K562 (cell line): ENCODE data around the gene KCNK4. TPM values are rescaled to one million over a fixed set of nuclear protein-coding genes. Genes with fewer than 3 reads are reported as not detected.

ENCODE experiments used
- ATAC-seq: fragments of 200-7000 bp; cut with Tn5 transposase; 3 replicates; pipeline ENCODE4 v1.9.1; 2020; ENCODE audit warnings: moderate library complexity
- BruUV-seq: library from RNA; stranded (reverse); fragments of 400-500 nt; replicated peaks from 2 replicates; lab custom pipeline; 2021; lab: Mats Ljungman, UMichigan
- CTCF ChIA-PET: fragments of 300-600 bp; formaldehyde crosslinking; extraction: SDS; loops from one replicate; lab custom pipeline; 2021; ENCODE audit warnings: low intra/inter-chr PET ratio; lab: Yijun Ruan, JAX
- POLR2A ChIA-PET: fragments of 300-600, 350-650 bp; sonication (Branson Sonifier 250); formaldehyde crosslinking; extraction: SDS; loops from one replicate; lab custom pipeline; 2021; ENCODE audit warnings: antibody characterized with exemption, inconsistent platforms; lab: Yijun Ruan, JAX
- DNase-seq, 4 experiments: peaks; one replicate each; pipeline versions ENCODE4 v3.0.0 to v3.0.0-alpha.2; 2011 to 2018; ENCODE audit warnings: low spot score in 3 of 4, mixed read lengths in 3 of 4; ENCODE audit errors: extremely low read depth in 1 of 4
- FAIRE-seq: peaks from 2 replicates; lab custom pipeline; 2011; peaks lifted over from hg19 to GRCh38; lab: Jason Lieb, UNC
- H2AFZ ChIP-seq: 2 replicates; pipeline ENCODE4 v1.6.0; 2011; ENCODE audit warnings: low read depth, low read length, control low read depth, inconsistent platforms
- H3K27ac ChIP-seq: fragments of 200-600 bp; 3 replicates; pipeline ENCODE4 v1.8.0; 2011; ENCODE audit warnings: low read depth, mild to moderate bottlenecking, control low read depth, inconsistent platforms, low read length, moderate library complexity, mixed read lengths; ENCODE audit errors: extremely low read depth
- H3K27me3 ChIP-seq, 2 experiments: fragments of 300-600 bp in 1 of 2; 2 replicates in 1 of 2; 3 replicates in 1 of 2; pipeline versions ENCODE4 v1.6.0 to v1.8.0; 2011; ENCODE audit warnings: inconsistent platforms in 2 of 2, low read length in 2 of 2, mild to moderate bottlenecking in 1 of 2, mixed read lengths in 1 of 2, moderate library complexity in 1 of 2; ENCODE audit not compliant: control insufficient read depth in 2 of 2, insufficient read depth in 2 of 2
- H3K36me3 ChIP-seq: fragments of 300-600 bp; 3 replicates; pipeline ENCODE4 v1.8.0; 2011; ENCODE audit warnings: mild to moderate bottlenecking, low read length, inconsistent platforms; ENCODE audit not compliant: control insufficient read depth, insufficient read depth
- H3K4me1 ChIP-seq, 2 experiments: fragments of 200-600 bp in 1 of 2; replicated peaks in 1 of 2; 2 replicates in 1 of 2; 3 replicates in 1 of 2; pipeline versions ENCODE4 v1.5.1 to v1.8.0; 2011; ENCODE audit warnings: inconsistent platforms in 2 of 2, low read length in 2 of 2, mild to moderate bottlenecking in 1 of 2, mixed read lengths in 1 of 2, moderate library complexity in 1 of 2; ENCODE audit not compliant: control insufficient read depth in 2 of 2, insufficient read depth in 2 of 2
- H3K4me2 ChIP-seq: 2 replicates; pipeline ENCODE4 v1.6.1; 2011; ENCODE audit warnings: low read length, control low read depth, inconsistent platforms, mixed read lengths; ENCODE audit not compliant: insufficient read depth
- H3K4me3 ChIP-seq: fragments of 200-600 bp; sonication (generic), shearing (Covaris generic); 2 replicates; pipeline ENCODE4 v1.5.1; 2016; ENCODE audit warnings: control low read depth, inconsistent platforms
- H3K79me2 ChIP-seq: fragments of 200-600 bp; 3 replicates; pipeline ENCODE4 v1.8.0; 2011; ENCODE audit warnings: low read length, inconsistent platforms; ENCODE audit not compliant: control insufficient read depth, insufficient read depth
- H3K9ac ChIP-seq, 2 experiments: 2 replicates each; pipeline versions ENCODE4 v1.6.0 to v1.6.1; 2011; ENCODE audit warnings: low read depth in 2 of 2, low read length in 2 of 2, control low read depth in 1 of 2, inconsistent platforms in 1 of 2, mild to moderate bottlenecking in 1 of 2, mixed read lengths in 1 of 2; ENCODE audit not compliant: insufficient read depth in 1 of 2
- H3K9me1 ChIP-seq: one replicate; pipeline ENCODE4 v1.6.0; 2011; ENCODE audit warnings: inconsistent platforms, mild to moderate bottlenecking, low read length, moderate library complexity; ENCODE audit not compliant: control insufficient read depth, insufficient read depth
- H3K9me3 ChIP-seq: replicated peaks from 2 replicates; pipeline ENCODE4 v1.5.1; 2011; ENCODE audit warnings: low read depth, low read length, inconsistent platforms; ENCODE audit not compliant: control insufficient read depth, insufficient read depth
- H4K20me1 ChIP-seq: replicated peaks from 2 replicates; pipeline ENCODE4 v1.6.1; 2011; ENCODE audit warnings: low read length, inconsistent platforms, mixed read lengths; ENCODE audit not compliant: control insufficient read depth, insufficient read depth
- GTF2E2 ChIP-seq: fragments of 200-800 bp; sonication (Bioruptor generic); IDR thresholded peaks from 2 replicates; pipeline ENCODE4 v1.6.1; 2016; ENCODE audit warnings: missing genetic modification characterization, missing compliant biosample characterization
- HMGN3 ChIP-seq: IDR thresholded peaks from 2 replicates; pipeline ENCODE4 v1.6.1; 2011; ENCODE audit warnings: borderline replicate concordance, low read depth, mild to moderate bottlenecking, mixed read lengths, low read length; ENCODE audit not compliant: insufficient read length; ENCODE audit errors: extremely low read depth
- NELFE ChIP-seq: IDR thresholded peaks from 2 replicates; pipeline ENCODE4 v1.6.1; 2011; ENCODE audit warnings: mild to moderate bottlenecking; ENCODE audit not compliant: insufficient read depth, insufficient read length
- NR2C1 ChIP-seq, 2 experiments: fragments of 450-650 bp; IDR thresholded peaks; 2 replicates each; pipeline ENCODE4 v1.6.1; 2017; ENCODE audit warnings: mild to moderate bottlenecking in 2 of 2, antibody characterized with exemption in 1 of 2, inconsistent platforms in 1 of 2, missing compliant biosample characterization in 1 of 2, missing genetic modification characterization in 1 of 2
- SPI1 ChIP-seq: IDR thresholded peaks from 2 replicates; pipeline ENCODE4 v1.6.1; 2011; ENCODE audit warnings: low read depth, low read length, control low read depth, borderline replicate concordance
- ZBTB7A ChIP-seq: IDR thresholded peaks from 2 replicates; pipeline ENCODE4 v1.6.1; 2011; ENCODE audit warnings: low read depth, mild to moderate bottlenecking, low read length, moderate library complexity, borderline replicate concordance; ENCODE audit not compliant: control insufficient read depth
- WGBS: fragments of 100-300 bp; shearing (Covaris generic); methylation state at CpG from one replicate; pipeline ENCODE4 v1.1.6; 2016; ENCODE audit warnings: low coverage, mixed read lengths; ENCODE audit not compliant: insufficient coverage; ENCODE audit errors: missing lambda C conversion rate; 5-methylcytosine and 5-hydroxymethylcytosine counted together
- in situ Hi-C: fragments of 300-500 bp; cut with MboI; formaldehyde crosslinking; loops from 4 replicates; pipeline ENCODE4 v1.15.0; 2018; ENCODE audit warnings: inconsistent platforms, mixed read lengths
- intact Hi-C: fragments of 100-400 bp; cut with micrococcal nuclease; formaldehyde crosslinking; loops from 2 replicates; pipeline ENCODE4 v1.14.2; 2022
- polyA plus RNA-seq, 8 experiments: library from polyadenylated mRNA; depleted of rRNA in 4 of 8; stranded (reverse) in 5 of 8; unstranded in 3 of 8; fragments of >200 nt; fragmentation: Nextera tagmentation in 2 of 8; fragmentation: Illumina TruSeq in 1 of 8; extraction: Ambion mirVana in 2 of 8; extraction: Trizol in 1 of 8; gene quantifications; 2 replicates each; pipeline versions ENCODE4 v1.2.1 to v1.2.3, GENCODE V29; 2011 to 2014; ENCODE audit warnings: inconsistent platforms in 1 of 8, missing spikeins in 1 of 8
- total RNA-seq, 7 experiments: library from RNA; depleted of rRNA in 6 of 7; stranded (reverse); fragments of >200 nt in 6 of 7; fragmentation: Illumina TruSeq in 2 of 7; extraction: Trizol in 2 of 7; gene quantifications; 2 replicates each; pipeline versions ENCODE4 v1.2.1 to v1.2.3, GENCODE V29; 2011 to 2021; ENCODE audit warnings: low replicate concordance in 1 of 7
- TF ChIP-seq, protein P1 (sequence below): IDR thresholded peaks from 2 replicates; pipeline ENCODE4 v1.6.1; 2011; ENCODE audit warnings: borderline replicate concordance, low read depth, mild to moderate bottlenecking, moderate library complexity, low read length; ENCODE audit not compliant: insufficient read depth, poor library complexity, severe bottlenecking
- TF ChIP-seq, protein P2 (sequence below): sonication (generic); formaldehyde crosslinking; IDR thresholded peaks from 2 replicates; pipeline ENCODE4 v1.8.1; 2023; ENCODE audit warnings: mild to moderate bottlenecking, missing genetic modification reagents
- TF ChIP-seq, protein P3 (sequence below): fragments of 450-650 bp; IDR thresholded peaks from 2 replicates; pipeline ENCODE4 v1.6.1; 2016
- TF ChIP-seq, protein P4 (sequence below): fragments of 250-450 bp; sonication (Bioruptor Pico); IDR thresholded peaks from 2 replicates; pipeline ENCODE4 v1.4.0; 2020; ENCODE audit warnings: borderline replicate concordance

KCNK4 gene
- total and polyA plus RNA-seq, 9 of the 15 experiments (the other 6 are each of a cell fraction or from before 2014, with no cell fraction given), result not detected

DNA sequence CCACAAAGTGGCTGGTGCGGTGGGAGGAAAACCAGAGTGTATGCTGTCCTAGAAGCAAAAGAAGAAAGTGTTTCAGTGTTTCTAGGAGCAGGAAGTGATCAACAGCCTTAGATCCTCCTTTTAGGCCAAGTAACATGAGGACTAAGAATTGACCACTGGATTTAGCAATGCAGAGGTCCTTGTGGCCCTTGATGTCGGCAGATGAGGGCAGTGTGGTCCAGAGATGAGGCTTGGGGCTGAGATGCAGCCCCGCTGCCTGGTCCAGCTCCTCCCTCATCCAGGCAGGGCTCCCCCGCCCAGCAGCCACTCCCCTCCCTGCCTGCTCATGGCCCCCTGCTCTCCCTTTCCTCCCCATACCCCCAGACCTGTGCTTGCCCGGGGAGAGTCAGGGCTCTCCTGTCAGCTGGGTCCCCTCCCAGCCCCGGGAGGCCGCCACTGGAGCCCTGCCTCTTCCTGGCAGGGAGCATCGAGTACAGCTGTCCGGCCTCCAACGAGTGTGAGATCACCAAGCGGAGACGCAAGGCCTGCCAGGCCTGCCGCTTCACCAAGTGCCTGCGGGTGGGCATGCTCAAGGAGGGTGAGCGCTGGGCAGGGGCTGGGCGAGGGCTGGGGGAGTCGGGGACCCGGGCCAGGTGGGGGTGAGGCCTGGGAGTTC, 22.5 kb downstream of the KCNK4 start (continued):
- TF ChIP-seq GTF2E2 (tag), result no peak

DNA sequence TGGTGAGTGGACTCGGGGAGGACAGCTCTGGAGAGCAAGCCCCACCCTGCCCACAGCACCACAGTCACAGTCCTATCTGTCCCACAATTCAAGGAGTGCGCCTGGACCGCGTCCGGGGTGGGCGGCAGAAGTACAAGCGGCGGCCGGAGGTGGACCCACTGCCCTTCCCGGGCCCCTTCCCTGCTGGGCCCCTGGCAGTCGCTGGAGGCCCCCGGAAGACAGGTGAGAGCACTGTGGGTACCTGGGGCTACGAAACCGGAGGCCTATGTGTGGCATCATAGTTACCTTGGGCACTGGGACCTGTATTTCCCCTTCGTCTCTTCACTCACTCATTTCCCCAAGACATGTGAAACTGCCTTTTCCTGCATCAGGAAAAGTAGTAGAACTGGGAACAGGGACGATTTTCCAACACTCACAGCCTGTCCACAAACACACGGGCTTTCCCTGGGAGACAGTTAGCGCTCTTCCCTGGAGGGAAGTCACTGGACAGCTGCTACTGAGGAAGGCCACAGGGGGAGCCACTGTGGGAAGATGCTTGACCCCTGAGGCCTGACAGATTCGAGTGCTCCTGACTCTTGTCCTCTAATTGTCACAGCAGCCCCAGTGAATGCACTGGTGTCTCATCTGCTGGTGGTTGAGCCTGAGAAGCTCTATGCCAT, 23.2 kb downstream of the KCNK4 start:
- ChIA-PET POLR2A (interaction anchor here (0.5 to 1.0 kb wide), 5 partner anchors 9 to 263 kb away, joined by 3 to 4 read pairs (median 3); no protein-coding TSS in a partner anchor), CTCF (no interaction called here)
- H3K27me3 ChIP-seq, result no peaks in the 10 kb centered on the region
- intact Hi-C loops (no loop called here), in situ Hi-C loops (no loop called here)
- peaks cover 60% of the 10 kb centered on the region for H3K36me3 ChIP-seq
- no peak overlapping the region; the same call in 1 of the 2 replicates for H3K4me2 ChIP-seq
- H4K20me1 ChIP-seq, result no peaks in the 10 kb centered on the region; the same call in 1 of the 2 replicates
- H3K9me1 ChIP-seq, result no peaks in the 10 kb centered on the region
- ATAC-seq (no peak), DNase-seq (peak in 1 of 4 experiments; percentile 45), FAIRE-seq (peak; percentile 15)
- 67% methylated on average over 9 of the region's 19 CpGs for WGBS
- no peaks in the 10 kb centered on the region for H3K9me3 ChIP-seq
- H2AFZ ChIP-seq, result no peak overlapping the region
- H3K27ac ChIP-seq, result no peak overlapping the region
- peak overlapping the region in 1 of 2 experiments; percentile 32; a peak in 1 of 4 replicates for H3K9ac ChIP-seq
- no peak overlapping the region for H3K4me3 ChIP-seq
- H3K79me2 ChIP-seq, result peaks cover 51% of the 10 kb centered on the region
- H3K4me1 ChIP-seq, result peaks cover 4 to 60% of the 10 kb centered on the region in 2 experiments; a peak in 4 of 5 replicates
- BruUV-seq, result no TSS peak
- TF ChIP-seq, protein P1, sequence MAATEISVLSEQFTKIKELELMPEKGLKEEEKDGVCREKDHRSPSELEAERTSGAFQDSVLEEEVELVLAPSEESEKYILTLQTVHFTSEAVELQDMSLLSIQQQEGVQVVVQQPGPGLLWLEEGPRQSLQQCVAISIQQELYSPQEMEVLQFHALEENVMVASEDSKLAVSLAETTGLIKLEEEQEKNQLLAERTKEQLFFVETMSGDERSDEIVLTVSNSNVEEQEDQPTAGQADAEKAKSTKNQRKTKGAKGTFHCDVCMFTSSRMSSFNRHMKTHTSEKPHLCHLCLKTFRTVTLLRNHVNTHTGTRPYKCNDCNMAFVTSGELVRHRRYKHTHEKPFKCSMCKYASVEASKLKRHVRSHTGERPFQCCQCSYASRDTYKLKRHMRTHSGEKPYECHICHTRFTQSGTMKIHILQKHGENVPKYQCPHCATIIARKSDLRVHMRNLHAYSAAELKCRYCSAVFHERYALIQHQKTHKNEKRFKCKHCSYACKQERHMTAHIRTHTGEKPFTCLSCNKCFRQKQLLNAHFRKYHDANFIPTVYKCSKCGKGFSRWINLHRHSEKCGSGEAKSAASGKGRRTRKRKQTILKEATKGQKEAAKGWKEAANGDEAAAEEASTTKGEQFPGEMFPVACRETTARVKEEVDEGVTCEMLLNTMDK, result peak; percentile 88
- TF ChIP-seq NR2C1 (IDR thresholded peaks at IDR 0.05), result peak; percentile 49
- no peak for TF ChIP-seq NR2C1 (tag; IDR thresholded peaks at IDR 0.05)
- peak; percentile 58 for TF ChIP-seq SPI1
- 0 out of 2 replicates have a peak, but pooled peaks have one; percentile 21 for TF ChIP-seq ZBTB7A
- TF ChIP-seq, protein P2, sequence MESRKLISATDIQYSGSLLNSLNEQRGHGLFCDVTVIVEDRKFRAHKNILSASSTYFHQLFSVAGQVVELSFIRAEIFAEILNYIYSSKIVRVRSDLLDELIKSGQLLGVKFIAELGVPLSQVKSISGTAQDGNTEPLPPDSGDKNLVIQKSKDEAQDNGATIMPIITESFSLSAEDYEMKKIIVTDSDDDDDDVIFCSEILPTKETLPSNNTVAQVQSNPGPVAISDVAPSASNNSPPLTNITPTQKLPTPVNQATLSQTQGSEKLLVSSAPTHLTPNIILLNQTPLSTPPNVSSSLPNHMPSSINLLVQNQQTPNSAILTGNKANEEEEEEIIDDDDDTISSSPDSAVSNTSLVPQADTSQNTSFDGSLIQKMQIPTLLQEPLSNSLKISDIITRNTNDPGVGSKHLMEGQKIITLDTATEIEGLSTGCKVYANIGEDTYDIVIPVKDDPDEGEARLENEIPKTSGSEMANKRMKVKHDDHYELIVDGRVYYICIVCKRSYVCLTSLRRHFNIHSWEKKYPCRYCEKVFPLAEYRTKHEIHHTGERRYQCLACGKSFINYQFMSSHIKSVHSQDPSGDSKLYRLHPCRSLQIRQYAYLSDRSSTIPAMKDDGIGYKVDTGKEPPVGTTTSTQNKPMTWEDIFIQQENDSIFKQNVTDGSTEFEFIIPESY (CRISPR knock-in tag), result peak; percentile 84
- TF ChIP-seq, protein P3, sequence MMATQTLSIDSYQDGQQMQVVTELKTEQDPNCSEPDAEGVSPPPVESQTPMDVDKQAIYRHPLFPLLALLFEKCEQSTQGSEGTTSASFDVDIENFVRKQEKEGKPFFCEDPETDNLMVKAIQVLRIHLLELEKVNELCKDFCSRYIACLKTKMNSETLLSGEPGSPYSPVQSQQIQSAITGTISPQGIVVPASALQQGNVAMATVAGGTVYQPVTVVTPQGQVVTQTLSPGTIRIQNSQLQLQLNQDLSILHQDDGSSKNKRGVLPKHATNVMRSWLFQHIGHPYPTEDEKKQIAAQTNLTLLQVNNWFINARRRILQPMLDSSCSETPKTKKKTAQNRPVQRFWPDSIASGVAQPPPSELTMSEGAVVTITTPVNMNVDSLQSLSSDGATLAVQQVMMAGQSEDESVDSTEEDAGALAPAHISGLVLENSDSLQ, result 0 out of 2 replicates have a peak, but pooled peaks have one; percentile 6
- no peak for TF ChIP-seq NELFE
- peak; percentile 10 for TF ChIP-seq HMGN3
- TF ChIP-seq, protein P4, sequence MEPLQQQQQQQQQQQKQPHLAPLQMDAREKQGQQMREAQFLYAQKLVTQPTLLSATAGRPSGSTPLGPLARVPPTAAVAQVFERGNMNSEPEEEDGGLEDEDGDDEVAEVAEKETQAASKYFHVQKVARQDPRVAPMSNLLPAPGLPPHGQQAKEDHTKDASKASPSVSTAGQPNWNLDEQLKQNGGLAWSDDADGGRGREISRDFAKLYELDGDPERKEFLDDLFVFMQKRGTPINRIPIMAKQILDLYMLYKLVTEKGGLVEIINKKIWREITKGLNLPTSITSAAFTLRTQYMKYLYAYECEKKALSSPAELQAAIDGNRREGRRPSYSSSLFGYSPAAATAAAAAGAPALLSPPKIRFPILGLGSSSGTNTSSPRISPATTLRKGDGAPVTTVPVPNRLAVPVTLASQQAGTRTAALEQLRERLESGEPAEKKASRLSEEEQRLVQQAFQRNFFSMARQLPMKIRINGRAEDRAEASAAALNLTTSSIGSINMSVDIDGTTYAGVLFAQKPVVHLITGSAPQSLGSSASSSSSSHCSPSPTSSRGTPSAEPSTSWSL (CRISPR knock-in tag), result no peak
